ENCODE measurements around the gene LRP8.

LRP8 gene

GRCh38 chr1:53324728-53325297 is 3.1 kb downstream of the LRP8 start:
- no peak for DNase-seq (ENCODE audit: insufficient read length, low spot score)
- no peak for FAIRE-seq

- DNase-seq (ENCODE audit: insufficient read length, low spot score) (no peak), FAIRE-seq (no peak)
These were observed 3.5 kb downstream of the LRP8 start for GRCh38 chr1:53324321-53324720.

- FAIRE-seq (no peak), DNase-seq (ENCODE audit: insufficient read length, low spot score) (no peak)
These were observed 4.6 kb downstream of the LRP8 start for GRCh38 chr1:53323316-53323715.

GRCh38 chr1:53321776-53322602 is 5.9 kb downstream of the LRP8 start:
- DNase-seq (ENCODE audit: insufficient read length, low spot score) (no peak), FAIRE-seq (no peak)

- DNase-seq (ENCODE audit: insufficient read length, low spot score) (no peak), FAIRE-seq (no peak)
These were observed 6.5 kb downstream of the LRP8 start for GRCh38 chr1:53321366-53321765.

GRCh38 chr1:53320646-53321045 is 7.2 kb downstream of the LRP8 start:
- FAIRE-seq: no peak
- no peak for DNase-seq (ENCODE audit: insufficient read length, low spot score)

- FAIRE-seq: no peak
- no peak for DNase-seq (ENCODE audit: insufficient read length, low spot score)
These were observed 8.4 kb downstream of the LRP8 start for GRCh38 chr1:53319296-53320101.

GRCh38 chr1:53317646-53318539 is 10.0 kb downstream of the LRP8 start:
- FAIRE-seq (no peak), DNase-seq (ENCODE audit: insufficient read length, low spot score) (no peak)

- FAIRE-seq (no peak), DNase-seq (ENCODE audit: insufficient read length, low spot score) (no peak)
These were observed 10.9 kb downstream of the LRP8 start for GRCh38 chr1:53316766-53317581.

GRCh38 chr1:53316424-53316765 is 11.5 kb downstream of the LRP8 start:
- DNase-seq (ENCODE audit: insufficient read length, low spot score) (no peak), FAIRE-seq (no peak)

- DNase-seq (ENCODE audit: insufficient read length, low spot score): no peak
- no peak for FAIRE-seq
These were observed 12.1 kb downstream of the LRP8 start for GRCh38 chr1:53315456-53316423.

GRCh38 chr1:53315046-53315445 is 12.8 kb downstream of the LRP8 start:
- FAIRE-seq: no peak
- DNase-seq (ENCODE audit: insufficient read length, low spot score): no peak

- FAIRE-seq (no peak), DNase-seq (ENCODE audit: insufficient read length, low spot score) (no peak)
These were observed 13.3 kb downstream of the LRP8 start for GRCh38 chr1:53314606-53315005.

- DNase-seq (ENCODE audit: insufficient read length, low spot score): no peak
- FAIRE-seq: no peak
These were observed 13.8 kb downstream of the LRP8 start for GRCh38 chr1:53314096-53314495.

- DNase-seq (ENCODE audit: insufficient read length, low spot score) (no peak), FAIRE-seq (no peak)
These were observed 14.3 kb downstream of the LRP8 start for GRCh38 chr1:53313556-53313955.

GRCh38 chr1:53311702-53312305 is 16.1 kb downstream of the LRP8 start:
- DNase-seq (ENCODE audit: insufficient read length, low spot score) (no peak), FAIRE-seq (no peak)

- no peak for DNase-seq (ENCODE audit: insufficient read length, low spot score)
- FAIRE-seq: no peak
These were observed 16.8 kb downstream of the LRP8 start for GRCh38 chr1:53310847-53311681.
